OCI-LY1 (cell line): ENCODE data around the gene FAM185A.

Experiments used
- H2AFZ ChIP-seq: fragments of 200-600 bp; sonication (generic), shearing (Covaris generic); 2 replicates; pipeline ENCODE4 v1.6.0; 2014; ENCODE audit warnings: antibody characterized with exemption, mild to moderate bottlenecking, low read length
- H3F3A ChIP-seq: fragments of 200-600 bp; sonication (generic), shearing (Covaris generic); 2 replicates; pipeline ENCODE4 v1.6.0; 2014; ENCODE audit warnings: mild to moderate bottlenecking, antibody characterized with exemption, low read length, moderate library complexity; ENCODE audit not compliant: insufficient read depth
- H3K27ac ChIP-seq: fragments of 200-600 bp; sonication (generic); 2 replicates; pipeline ENCODE4 v1.5.1; 2014; ENCODE audit warnings: low read length, mixed run types, mild to moderate bottlenecking, low read depth; ENCODE audit not compliant: poor library complexity, severe bottlenecking
- H3K27me3 ChIP-seq: fragments of 200-600 bp; sonication (generic); 2 replicates; pipeline ENCODE4 v1.6.0; 2014; ENCODE audit warnings: antibody characterized with exemption, mild to moderate bottlenecking, low read length, moderate library complexity; ENCODE audit not compliant: insufficient read depth
- H3K36me3 ChIP-seq: fragments of 200-600 bp; sonication (generic); 2 replicates; pipeline ENCODE4 v1.6.1; 2014; ENCODE audit warnings: mild to moderate bottlenecking, antibody characterized with exemption, low read length, moderate library complexity, mixed read lengths; ENCODE audit not compliant: insufficient read depth
- H3K4me1 ChIP-seq: fragments of 200-600 bp; sonication (generic); 2 replicates; pipeline ENCODE4 v1.5.1; 2014; ENCODE audit warnings: mild to moderate bottlenecking, low read length, moderate library complexity; ENCODE audit not compliant: insufficient read depth, severe bottlenecking
- H3K4me2 ChIP-seq: fragments of 200-600 bp; sonication (generic), shearing (Covaris generic); 2 replicates; pipeline ENCODE4 v1.6.1; 2014; ENCODE audit warnings: low read length
- H3K4me3 ChIP-seq: fragments of 200-600 bp; sonication (generic); 2 replicates; pipeline ENCODE4 v1.5.1; 2014; ENCODE audit warnings: low read length, low read depth, mild to moderate bottlenecking, mixed read lengths; ENCODE audit not compliant: poor library complexity, severe bottlenecking
- H3K79me2 ChIP-seq: fragments of 200-600 bp; shearing (Covaris generic); 2 replicates; pipeline ENCODE4 v1.6.1; 2016; ENCODE audit warnings: mixed run types, low read length, mixed read lengths; ENCODE audit not compliant: insufficient read depth
- H3K9ac ChIP-seq: fragments of 200-600 bp; sonication (generic), shearing (Covaris generic); 2 replicates; pipeline ENCODE4 v1.6.1; 2014; ENCODE audit warnings: mild to moderate bottlenecking, low read length, mixed read lengths
- H3K9me2 ChIP-seq: fragments of 200-600 bp; sonication (generic), shearing (Covaris generic); 2 replicates; pipeline ENCODE4 v1.6.1; 2014; ENCODE audit warnings: low read depth, mild to moderate bottlenecking, low read length, mixed read lengths
- H3K9me3 ChIP-seq: fragments of 200-600 bp; shearing (Covaris generic); 2 replicates; pipeline ENCODE4 v1.6.1; 2014; ENCODE audit warnings: low read length, mixed read lengths
- H4K20me1 ChIP-seq: fragments of 200-600 bp; sonication (generic), shearing (Covaris generic); 2 replicates; pipeline ENCODE4 v1.6.0; 2016; ENCODE audit warnings: mild to moderate bottlenecking, low read length; ENCODE audit not compliant: insufficient read depth
- CTCF ChIP-seq: fragments of 200-600 bp; sonication (generic), shearing (Covaris generic); IDR thresholded peaks from 2 replicates; pipeline ENCODE4 v1.5.1; 2017; ENCODE audit warnings: mild to moderate bottlenecking, antibody characterized with exemption, low read length, moderate library complexity, mixed read lengths
- EZH2 ChIP-seq: fragments of 200-600 bp; sonication (generic), shearing (Covaris generic); IDR thresholded peaks from 2 replicates; pipeline ENCODE4 v1.8.0; 2017; ENCODE audit warnings: borderline replicate concordance, mixed run types, mild to moderate bottlenecking, antibody characterized with exemption, low read length, moderate library complexity, mixed read lengths

The FAM185A gene

GRCh38 chr7:102842284-102842683 is 93.5 kb downstream of the FAM185A start:
- H3K36me3 ChIP-seq = no peaks in the 10 kb centered on the region
- H3K27me3 ChIP-seq = no peaks in the 10 kb centered on the region
- H3K79me2 ChIP-seq = no peaks in the 10 kb centered on the region
- no peaks in the 10 kb centered on the region for H3F3A ChIP-seq
- no peak overlapping the region for H3K4me2 ChIP-seq
- H3K4me3 ChIP-seq = no peak overlapping the region
- H3K9me2 ChIP-seq = no peaks in the 10 kb centered on the region
- no peak for TF ChIP-seq EZH2
- no peak for TF ChIP-seq CTCF
- H3K27ac ChIP-seq = no peak overlapping the region
- no peaks in the 10 kb centered on the region for H3K9me3 ChIP-seq
- no peaks in the 10 kb centered on the region for H3K4me1 ChIP-seq
- H3K9ac ChIP-seq = no peak overlapping the region
- H4K20me1 ChIP-seq = no peaks in the 10 kb centered on the region
- H2AFZ ChIP-seq = no peak overlapping the region

- H3F3A ChIP-seq = no peaks in the 10 kb centered on the region
- no peaks in the 10 kb centered on the region for H3K27me3 ChIP-seq
- TF ChIP-seq EZH2 (no peak), CTCF (no peak)
- H3K9ac ChIP-seq = no peak overlapping the region
- no peaks in the 10 kb centered on the region for H3K9me2 ChIP-seq
- no peak overlapping the region for H3K4me3 ChIP-seq
- no peaks in the 10 kb centered on the region for H3K9me3 ChIP-seq
- H3K27ac ChIP-seq = no peak overlapping the region
- no peaks in the 10 kb centered on the region for H3K79me2 ChIP-seq
- no peaks in the 10 kb centered on the region for H4K20me1 ChIP-seq
- no peaks in the 10 kb centered on the region for H3K36me3 ChIP-seq
- no peak overlapping the region for H2AFZ ChIP-seq
- H3K4me1 ChIP-seq = no peaks in the 10 kb centered on the region
- no peak overlapping the region for H3K4me2 ChIP-seq
These were observed 95.1 kb downstream of the FAM185A start for GRCh38 chr7:102843850-102844249.

DNA sequence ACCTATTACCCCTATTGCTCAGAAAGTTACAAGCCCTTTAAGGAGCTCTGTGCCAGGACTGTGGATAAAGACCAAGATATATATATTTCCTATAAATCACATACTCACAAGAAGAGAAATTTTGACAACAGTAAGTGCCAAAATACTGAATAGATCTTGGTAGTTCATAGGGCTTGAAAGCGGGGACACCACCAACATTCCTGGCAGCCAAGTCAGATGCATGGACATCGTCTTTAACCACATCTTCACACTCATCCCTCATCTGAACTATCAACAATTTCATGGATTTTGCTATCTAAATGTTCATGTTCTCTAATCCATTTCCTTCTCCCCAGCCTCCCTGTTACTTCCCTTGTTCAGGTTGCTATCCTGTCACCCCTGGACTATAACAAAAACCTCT is 96.5 kb downstream of the FAM185A start:
- TF ChIP-seq EZH2 (no peak), CTCF (no peak)
- Histone ChIP-seq H3K4me1 (no peaks in the 10 kb centered on the region), H3K27me3 (no peaks in the 10 kb centered on the region), H3K4me2 (no peak overlapping the region), H3K9ac (no peak overlapping the region), H3F3A (no peaks in the 10 kb centered on the region), H3K9me2 (no peaks in the 10 kb centered on the region), H3K9me3 (no peaks in the 10 kb centered on the region), H3K79me2 (no peaks in the 10 kb centered on the region), H3K4me3 (no peak overlapping the region), H3K27ac (no peak overlapping the region), H4K20me1 (no peaks in the 10 kb centered on the region), H3K36me3 (no peaks in the 10 kb centered on the region), H2AFZ (no peak overlapping the region)
